T-cell (primary cell): Measurements from ENCODE around the gene FBXO24. TPM values are rescaled to one million over a fixed set of nuclear protein-coding genes. Genes with fewer than 3 reads are reported as not detected.

Experiments
- ATAC-seq, 4 experiments: fragments of 200-7000 bp in 3 of 4; fragments of 150-1000 bp in 1 of 4; cut with Tn5 transposase; replicated peaks in 1 of 4; 1 replicate in 3 of 4; 2 replicates in 1 of 4; pipeline ENCODE4 v1.10.0; 2021; ENCODE audit warnings: moderate library complexity in 3 of 4, mild to moderate bottlenecking in 2 of 4, moderate number of reproducible peaks in 1 of 4
- CTCF ChIA-PET, 2 donors: fragments of 300-600 bp; sonication (Branson Sonifier 250); formaldehyde crosslinking; loops; one replicate each; lab custom pipeline; 2022; ENCODE audit warnings: antibody characterized with exemption in 2 of 2; lab: Charles Lee
- POLR2A ChIA-PET, 2 donors: fragments of 300-600 bp; sonication (Branson Sonifier 250); formaldehyde crosslinking; loops; one replicate each; lab custom pipeline; 2022; ENCODE audit warnings: antibody characterized with exemption in 2 of 2; lab: Charles Lee
- DNase-seq, 35 experiments: peaks; one replicate each; pipeline versions ENCODE4 v3.0.0 to v3.0.0-alpha.2; 2013 to 2023
- H3K27ac ChIP-seq: one replicate; pipeline ENCODE4 v1.5.1; 2013; ENCODE audit warnings: low read length
- H3K27me3 ChIP-seq, 2 experiments: replicated peaks in 1 of 2; 1 replicate in 1 of 2; 2 replicates in 1 of 2; pipeline versions ENCODE4 v1.6.1 to v1.7.0; 2013; ENCODE audit warnings: low read length in 1 of 2, mixed read lengths in 1 of 2; ENCODE audit not compliant: control insufficient read depth in 2 of 2, insufficient read depth in 2 of 2; ENCODE audit errors: extremely low read depth in 1 of 2
- H3K36me3 ChIP-seq, 2 donors: 1 replicate in 1 of 2; 2 replicates in 1 of 2; pipeline versions ENCODE4 v1.6.1 to v1.7.0; 2013; ENCODE audit warnings: low read length in 1 of 2; ENCODE audit not compliant: control insufficient read depth in 2 of 2, insufficient read depth in 1 of 2; ENCODE audit errors: extremely low read depth in 1 of 2
- H3K4me1 ChIP-seq, 2 experiments: 1 replicate in 1 of 2; 2 replicates in 1 of 2; pipeline versions ENCODE4 v1.6.1 to v1.7.0; 2013; ENCODE audit warnings: low read length in 2 of 2, mixed read lengths in 1 of 2; ENCODE audit not compliant: insufficient read depth in 2 of 2, control insufficient read depth in 1 of 2; ENCODE audit errors: extremely low read depth in 1 of 2
- H3K4me3 ChIP-seq, 2 donors: 1 replicate in 1 of 2; 2 replicates in 1 of 2; pipeline versions ENCODE4 v1.5.1 to v1.7.0; 2013; ENCODE audit warnings: mild to moderate bottlenecking in 2 of 2, low read length in 1 of 2, moderate library complexity in 1 of 2; ENCODE audit not compliant: control insufficient read depth in 1 of 2; ENCODE audit errors: extremely low read depth in 1 of 2
- H3K9me3 ChIP-seq: 2 replicates; pipeline ENCODE4 v1.7.0; 2013
- H3K27ac Mint-ChIP-seq, 2 donors: one replicate each; pipeline ENCODE4 v1.8.0; 2020 to 2021; ENCODE audit warnings: mild to moderate bottlenecking in 2 of 2, mixed read lengths in 2 of 2
- H3K27me3 Mint-ChIP-seq, 2 donors: one replicate each; pipeline ENCODE4 v1.8.0; 2021 to 2022; ENCODE audit warnings: mixed read lengths in 2 of 2
- H3K36me3 Mint-ChIP-seq: one replicate; pipeline ENCODE4 v1.8.0; 2021; ENCODE audit warnings: mixed read lengths
- H3K4me1 Mint-ChIP-seq, 3 donors: one replicate each; pipeline ENCODE4 v1.8.0; 2020 to 2022; ENCODE audit warnings: mixed read lengths in 3 of 3, mild to moderate bottlenecking in 1 of 3
- H3K4me3 Mint-ChIP-seq, 3 donors: one replicate each; pipeline ENCODE4 v1.8.0; 2020 to 2022; ENCODE audit warnings: mild to moderate bottlenecking in 3 of 3, mixed read lengths in 3 of 3, moderate library complexity in 3 of 3
- H3K9me3 Mint-ChIP-seq, 3 donors: one replicate each; pipeline ENCODE4 v1.8.0; 2020 to 2022; ENCODE audit warnings: mixed read lengths in 3 of 3
- WGBS: methylation state at CpG from one replicate; pipeline ENCODE4 v1.1.5; 2013; ENCODE audit warnings: missing lambda C conversion rate; ENCODE audit not compliant: insufficient coverage; 5-methylcytosine and 5-hydroxymethylcytosine counted together
- total RNA-seq, 35 experiments: library from RNA in 6 of 35; stranded (reverse) in 6 of 35; fragments of 120-200 nt in 1 of 35; gene quantifications; one replicate each; pipeline versions ENCODE4 v1.2.1 to v1.2.4 and lab custom pipeline; 2013 to 2026

FBXO24 gene
- total RNA-seq, 5 donors from 2014 or later (not counting 1 experiment from before 2014, with no cell fraction given): 0.70 to 1.7 (median 1.3) TPM

GRCh38 chr7:100574362-100575205 lies 11.5 kb upstream of the FBXO24 start:
- Histone ChIP-seq H3K36me3 (peaks cover 40 to 66% of the 10 kb centered on the region in 2 donors), H3K4me1 (peaks cover 10 to 48% of the 10 kb centered on the region in 2 experiments), H3K4me3 (no peak overlapping the region), H3K9me3 (no peaks in the 10 kb centered on the region), H3K27me3 (peaks cover 0 to 2% of the 10 kb centered on the region in 2 experiments), H3K27ac (no peak overlapping the region)
- no peak for DNase-seq
- peaks cover 13 to 22% (median 19%) of the 10 kb centered on the region in 3 donors for H3K4me1 Mint-ChIP-seq
- 91% methylated on average over 12 of the region's 44 CpGs for WGBS
- ChIA-PET CTCF (interaction anchor here (0.5 to 0.6 kb wide), 3 partner anchors 14 to 118 kb away, joined by 3 to 6 read pairs (median 5); no protein-coding TSS in a partner anchor), POLR2A (no interaction called here)
- no peak overlapping the region for H3K4me3 Mint-ChIP-seq
- H3K27ac Mint-ChIP-seq: no peak overlapping the region
- ATAC-seq: no peak
- H3K9me3 Mint-ChIP-seq: no peaks in the 10 kb centered on the region
- H3K27me3 Mint-ChIP-seq: no peaks in the 10 kb centered on the region
- peaks cover 25% of the 10 kb centered on the region for H3K36me3 Mint-ChIP-seq

GRCh38 chr7:100575206-100575631 lies 10.9 kb upstream of the FBXO24 start:
- peaks cover 13 to 21% (median 19%) of the 10 kb centered on the region in 3 donors for H3K4me1 Mint-ChIP-seq

GRCh38 chr7:100575746-100576383 lies 10.3 kb upstream of the FBXO24 start:
- 86% methylated on average over 10 of the region's 17 CpGs for WGBS
- H3K27me3 ChIP-seq: peaks cover 0 to 2% of the 10 kb centered on the region in 2 experiments
- H3K4me3 ChIP-seq: no peak overlapping the region
- Mint-ChIP-seq H3K9me3 (no peaks in the 10 kb centered on the region), H3K4me3 (no peak overlapping the region), H3K27me3 (no peaks in the 10 kb centered on the region), H3K27ac (no peak overlapping the region), H3K4me1 (peaks cover 13 to 17% (median 15%) of the 10 kb centered on the region in 3 donors), H3K36me3 (peaks cover 25% of the 10 kb centered on the region)
- CTCF ChIA-PET: interaction anchor here (0.6 kb wide), 2 partner anchors 17 to 21 kb away, joined by 5 to 6 read pairs; no protein-coding TSS in a partner anchor
- DNase-seq (no peak), ATAC-seq (no peak)
- peaks cover 12 to 44% of the 10 kb centered on the region in 2 experiments for H3K4me1 ChIP-seq
- H3K36me3 ChIP-seq: peaks cover 47 to 79% of the 10 kb centered on the region in 2 donors
- H3K27ac ChIP-seq: no peak overlapping the region
- POLR2A ChIA-PET: no interaction called here
- no peaks in the 10 kb centered on the region for H3K9me3 ChIP-seq

More at GRCh38 chr7:100575206-100575631, 10.9 kb upstream of the FBXO24 start:
- Histone ChIP-seq H3K27me3 (peaks cover 0 to 2% of the 10 kb centered on the region in 2 experiments), H3K4me3 (no peak overlapping the region), H3K27ac (no peak overlapping the region), H3K36me3 (peaks cover 41 to 73% of the 10 kb centered on the region in 2 donors), H3K4me1 (peaks cover 8 to 48% of the 10 kb centered on the region in 2 experiments), H3K9me3 (no peaks in the 10 kb centered on the region)
- CTCF ChIA-PET: interaction anchor here in 1 of 2 donors (0.6 kb wide), 1 partner anchor 14 kb away, joined by 3 read pairs; no protein-coding TSS in a partner anchor
- DNase-seq (no peak), ATAC-seq (no peak)
- Mint-ChIP-seq H3K27me3 (no peaks in the 10 kb centered on the region), H3K4me3 (no peak overlapping the region), H3K9me3 (no peaks in the 10 kb centered on the region), H3K27ac (no peak overlapping the region), H3K36me3 (peaks cover 25% of the 10 kb centered on the region)
- POLR2A ChIA-PET: no interaction called here
- 90% methylated on average over 13 of the region's 14 CpGs for WGBS

GRCh38 chr7:100576384-100576993 lies 9.6 kb upstream of the FBXO24 start:
- Mint-ChIP-seq H3K4me1 (peaks cover 11 to 13% (median 12%) of the 10 kb centered on the region in 3 donors), H3K27ac (peak overlapping the region in 1 of 2 donors; percentile 39), H3K9me3 (no peaks in the 10 kb centered on the region), H3K4me3 (no peak overlapping the region), H3K36me3 (peaks cover 29% of the 10 kb centered on the region), H3K27me3 (no peaks in the 10 kb centered on the region)
- ATAC-seq: no peak
- CTCF ChIA-PET: no interaction called here
- H3K27ac ChIP-seq: no peak overlapping the region
- WGBS: 92% methylated on average over 6 of the region's 13 CpGs
- POLR2A ChIA-PET: interaction anchor here in 1 of 2 donors (0.6 kb wide), 1 partner anchor 18 kb away, joined by 8 read pairs; no protein-coding TSS in a partner anchor
- peaks cover 13 to 44% of the 10 kb centered on the region in 2 experiments for H3K4me1 ChIP-seq
- no peak for DNase-seq
- H3K9me3 ChIP-seq: no peaks in the 10 kb centered on the region
- H3K36me3 ChIP-seq: peaks cover 52 to 86% of the 10 kb centered on the region in 2 donors
- peaks cover 0 to 2% of the 10 kb centered on the region in 2 experiments for H3K27me3 ChIP-seq
- no peak overlapping the region for H3K4me3 ChIP-seq

- H3K27me3 ChIP-seq: peaks cover 0 to 2% of the 10 kb centered on the region in 2 experiments
- H3K27ac Mint-ChIP-seq: no peak overlapping the region
- no peaks in the 10 kb centered on the region for H3K9me3 ChIP-seq
- DNase-seq (no peak), ATAC-seq (no peak)
- peaks cover 17 to 44% of the 10 kb centered on the region in 2 experiments for H3K4me1 ChIP-seq
- no peak overlapping the region for H3K27ac ChIP-seq
- 98% methylated on average over 20 of the region's 24 CpGs for WGBS
- H3K9me3 Mint-ChIP-seq: no peaks in the 10 kb centered on the region
- H3K4me1 Mint-ChIP-seq: peaks cover 6 to 7% (median 7%) of the 10 kb centered on the region in 3 donors
- peaks cover 25% of the 10 kb centered on the region for H3K36me3 Mint-ChIP-seq
- ChIA-PET POLR2A (no interaction called here), CTCF (interaction anchor here in 1 of 2 donors (0.6 kb wide), 1 partner anchor 524 kb away, joined by 10 read pairs; no protein-coding TSS in a partner anchor)
- H3K4me3 ChIP-seq: no peak overlapping the region
- H3K27me3 Mint-ChIP-seq: no peaks in the 10 kb centered on the region
- H3K4me3 Mint-ChIP-seq: no peak overlapping the region
- peaks cover 58 to 92% of the 10 kb centered on the region in 2 donors for H3K36me3 ChIP-seq
Observed at GRCh38 chr7:100577103-100577502, 9.0 kb upstream of the FBXO24 start.
